ENCODE data around the gene EEF1AKMT1. TPM values are rescaled to one million over a fixed set of nuclear protein-coding genes. Genes with fewer than 3 reads are reported as not detected.

The EEF1AKMT1 gene
- total RNA-seq, 1 experiment from 2014 or later: 6.1 TPM

DNA sequence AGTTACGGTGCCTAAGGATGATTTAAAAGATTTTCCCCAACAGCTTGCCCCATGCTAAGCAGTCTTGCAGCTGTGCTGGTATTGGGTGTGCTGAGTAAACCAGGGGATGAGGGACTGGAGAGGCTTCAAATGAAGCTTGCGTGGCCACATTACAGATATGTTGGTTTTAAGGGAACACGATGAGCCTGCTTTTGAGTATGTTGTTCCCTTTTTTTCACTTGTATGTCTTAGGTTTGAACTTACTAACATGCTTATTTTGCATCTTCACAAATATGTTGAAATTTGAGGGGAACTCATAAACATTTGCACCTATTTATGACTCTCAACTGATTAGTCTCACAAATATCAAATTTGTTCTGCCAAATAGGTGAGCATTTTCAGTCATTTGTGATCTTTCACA lies 72.3 kb downstream of the EEF1AKMT1 start:
- Histone ChIP-seq H2BK20ac (ENCODE audit: low read depth, low read length, poor library complexity, severe bottlenecking) (no peak overlapping the region), H4K20me1 (ENCODE audit: control insufficient read depth, insufficient read depth, insufficient read length) (no peaks in the 10 kb centered on the region), H2BK120ac (ENCODE audit: low read depth, low read length, poor library complexity, severe bottlenecking) (no peak overlapping the region), H3K9ac (ENCODE audit: extremely low read depth, insufficient read length, low read length) (no peak overlapping the region), H3T11ph (ENCODE audit: low read length) (no peak overlapping the region), H3K79me2 (ENCODE audit: insufficient read depth, low read length) (no peaks in the 10 kb centered on the region), H3K56ac (ENCODE audit: insufficient read length, low read depth, low read length) (no peak overlapping the region), H2BK5ac (ENCODE audit: insufficient read length, low read length) (no peak overlapping the region), H3K23ac (ENCODE audit: insufficient read length, low read depth, low read length) (no peak overlapping the region), H4K8ac (replicated peaks; ENCODE audit: insufficient read length, low read depth, low read length) (no peak overlapping the region), H3K9me3 (ENCODE audit: control insufficient read depth, low read depth, low read length) (no peaks in the 10 kb centered on the region), H2AK5ac (ENCODE audit: insufficient read length, low read length) (no peak overlapping the region), H2AFZ (ENCODE audit: low read length) (no peak overlapping the region), H3K4me1 (ENCODE audit: insufficient read depth, low read length) (no peaks in the 10 kb centered on the region), H3K27me3 (ENCODE audit: insufficient read depth, low read length) (peaks cover 6% of the 10 kb centered on the region; the same call in 1 of the 2 replicates), H3K23me2 (ENCODE audit: insufficient read length, low read depth, low read length, poor library complexity, severe bottlenecking) (peaks cover 9% of the 10 kb centered on the region), H3K27ac (ENCODE audit: insufficient read length, low read depth, low read length) (no peak overlapping the region), H3K4me2 (ENCODE audit: insufficient read depth, insufficient read length, low read length) (no peak overlapping the region), H4K5ac (ENCODE audit: insufficient read length, low read depth, low read length) (no peak overlapping the region), H4K91ac (ENCODE audit: insufficient read length, low read depth, low read length) (no peak overlapping the region), H3K18ac (ENCODE audit: insufficient read length, low read depth, low read length) (no peak overlapping the region), H3K14ac (ENCODE audit: insufficient read depth, low read length) (no peak overlapping the region), H3K4ac (ENCODE audit: low read depth, low read length) (no peak overlapping the region), H2BK15ac (ENCODE audit: low read depth, low read length) (no peak overlapping the region), H3K79me1 (ENCODE audit: insufficient read depth, low read depth, low read length, poor library complexity, severe bottlenecking) (no peaks in the 10 kb centered on the region), H2BK12ac (ENCODE audit: insufficient read length, low read depth, low read length) (no peak overlapping the region)
- Mint-ChIP-seq H3K4me1 (peaks cover 13% of the 10 kb centered on the region in 2 experiments), H3K4me3 (no peak overlapping the region), H3K9me3 (no peaks in the 10 kb centered on the region), H3K27ac (no peak overlapping the region), H3K27me3 (ENCODE audit: low read depth) (peaks cover 49% of the 10 kb centered on the region), H3K36me3 (ENCODE audit: insufficient read depth in 1 of 3, low read depth in 3 of 3) (no peaks in the 10 kb centered on the region; a peak in 1 of 7 replicates)
- WGBS (ENCODE audit: extremely low coverage, insufficient read length, low lambda C conversion rate): no CpG with 5 or more reads among the region's 3 CpGs
- TF ChIP-seq, protein P1, sequence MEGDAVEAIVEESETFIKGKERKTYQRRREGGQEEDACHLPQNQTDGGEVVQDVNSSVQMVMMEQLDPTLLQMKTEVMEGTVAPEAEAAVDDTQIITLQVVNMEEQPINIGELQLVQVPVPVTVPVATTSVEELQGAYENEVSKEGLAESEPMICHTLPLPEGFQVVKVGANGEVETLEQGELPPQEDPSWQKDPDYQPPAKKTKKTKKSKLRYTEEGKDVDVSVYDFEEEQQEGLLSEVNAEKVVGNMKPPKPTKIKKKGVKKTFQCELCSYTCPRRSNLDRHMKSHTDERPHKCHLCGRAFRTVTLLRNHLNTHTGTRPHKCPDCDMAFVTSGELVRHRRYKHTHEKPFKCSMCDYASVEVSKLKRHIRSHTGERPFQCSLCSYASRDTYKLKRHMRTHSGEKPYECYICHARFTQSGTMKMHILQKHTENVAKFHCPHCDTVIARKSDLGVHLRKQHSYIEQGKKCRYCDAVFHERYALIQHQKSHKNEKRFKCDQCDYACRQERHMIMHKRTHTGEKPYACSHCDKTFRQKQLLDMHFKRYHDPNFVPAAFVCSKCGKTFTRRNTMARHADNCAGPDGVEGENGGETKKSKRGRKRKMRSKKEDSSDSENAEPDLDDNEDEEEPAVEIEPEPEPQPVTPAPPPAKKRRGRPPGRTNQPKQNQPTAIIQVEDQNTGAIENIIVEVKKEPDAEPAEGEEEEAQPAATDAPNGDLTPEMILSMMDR (conservative IDR thresholded peaks at IDR 0.05): no peak
- DNase-seq: no peak

Measured in H9 (cell line).